Activated CD4-positive, alpha-beta memory T cell treated with anti-CD3 and anti-CD28 coated beads for 36 hours (primary cell): ENCODE results near the gene GRIK3. TPM values are rescaled to one million over a fixed set of nuclear protein-coding genes. Genes with fewer than 3 reads are reported as not detected.

Source experiments
- CTCF ChIA-PET: fragments of 350-600 bp; sonication (Branson Sonifier 250); formaldehyde crosslinking; loops from one replicate; lab custom pipeline; 2021; ENCODE audit warnings: antibody characterized with exemption, inconsistent platforms; lab: Charles Lee
- POLR2A ChIA-PET: fragments of 350-600 bp; sonication (Branson Sonifier 250); formaldehyde crosslinking; loops from one replicate; lab custom pipeline; 2021; ENCODE audit warnings: antibody characterized with exemption; lab: Charles Lee
- DNase-seq: peaks from one replicate; pipeline ENCODE4 v3.0.0-alpha.2; 2020
- H3K27ac Mint-ChIP-seq: one replicate; pipeline ENCODE4 v1.8.0; 2021; ENCODE audit warnings: mixed read lengths
- H3K27me3 Mint-ChIP-seq: one replicate; pipeline ENCODE4 v1.8.0; 2021; ENCODE audit warnings: mixed read lengths
- H3K36me3 Mint-ChIP-seq: one replicate; pipeline ENCODE4 v1.8.0; 2021; ENCODE audit warnings: mixed read lengths
- H3K4me1 Mint-ChIP-seq: one replicate; pipeline ENCODE4 v1.8.0; 2021; ENCODE audit warnings: low read depth, mixed read lengths
- H3K4me3 Mint-ChIP-seq: one replicate; pipeline ENCODE4 v1.8.0; 2021; ENCODE audit warnings: mild to moderate bottlenecking, mixed read lengths
- H3K9me3 Mint-ChIP-seq: one replicate; pipeline ENCODE4 v1.8.0; 2021; ENCODE audit warnings: mixed read lengths
- intact Hi-C: fragments of 100-400 bp; cut with micrococcal nuclease; formaldehyde crosslinking; loops from one replicate; pipeline ENCODE4 v1.15.1; 2023
- total RNA-seq, 2 experiments: library from RNA; stranded (reverse); gene quantifications; one replicate each; pipeline ENCODE4 v1.2.3, GENCODE V29; 2021

GRIK3 gene
- total RNA-seq, 2 experiments from 2014 or later: not detected

- no peak overlapping the region for H3K27ac Mint-ChIP-seq
- peaks cover 6% of the 10 kb centered on the region for H3K27me3 Mint-ChIP-seq
- no peak for DNase-seq
- no peaks in the 10 kb centered on the region for H3K36me3 Mint-ChIP-seq
- intact Hi-C loops: no loop called here
- ChIA-PET CTCF (no interaction called here), POLR2A (no interaction called here)
- H3K4me3 Mint-ChIP-seq: no peak overlapping the region
- H3K9me3 Mint-ChIP-seq: no peaks in the 10 kb centered on the region
- H3K4me1 Mint-ChIP-seq: no peaks in the 10 kb centered on the region
Measured at GRCh38 chr1:36947384-36947783, 86.9 kb downstream of the GRIK3 start.

- no peak overlapping the region for H3K27ac Mint-ChIP-seq
- POLR2A ChIA-PET: no interaction called here
- H3K4me1 Mint-ChIP-seq: no peaks in the 10 kb centered on the region
- DNase-seq: no peak
- H3K36me3 Mint-ChIP-seq: no peaks in the 10 kb centered on the region
- H3K27me3 Mint-ChIP-seq: peaks cover 7% of the 10 kb centered on the region
- no peaks in the 10 kb centered on the region for H3K9me3 Mint-ChIP-seq
- intact Hi-C loops: no loop called here
- CTCF ChIA-PET: interaction anchor here (1.6 kb wide), 1 partner anchor 81 kb away, joined by 4 read pairs; no protein-coding TSS in a partner anchor
- H3K4me3 Mint-ChIP-seq: no peak overlapping the region
Measured at GRCh38 chr1:36944883-36945282, 89.4 kb downstream of the GRIK3 start.

- H3K4me1 Mint-ChIP-seq: no peaks in the 10 kb centered on the region
- no peak for DNase-seq
- ChIA-PET POLR2A (no interaction called here), CTCF (no interaction called here)
- H3K36me3 Mint-ChIP-seq: no peaks in the 10 kb centered on the region
- no peaks in the 10 kb centered on the region for H3K9me3 Mint-ChIP-seq
- no peak overlapping the region for H3K4me3 Mint-ChIP-seq
- peaks cover 8% of the 10 kb centered on the region for H3K27me3 Mint-ChIP-seq
- intact Hi-C loops: no loop called here
- H3K27ac Mint-ChIP-seq: no peak overlapping the region
Measured at GRCh38 chr1:36942148-36942547, 92.2 kb downstream of the GRIK3 start.

GRCh38 chr1:36941316-36941978, 92.9 kb downstream of the GRIK3 start:
- Mint-ChIP-seq H3K4me1 (no peaks in the 10 kb centered on the region), H3K27ac (no peak overlapping the region), H3K4me3 (no peak overlapping the region), H3K9me3 (no peaks in the 10 kb centered on the region), H3K27me3 (peaks cover 8% of the 10 kb centered on the region), H3K36me3 (no peaks in the 10 kb centered on the region)
- ChIA-PET CTCF (no interaction called here), POLR2A (no interaction called here)
- intact Hi-C loops: no loop called here
- no peak for DNase-seq

GRCh38 chr1:36938819-36939218, 95.5 kb downstream of the GRIK3 start:
- intact Hi-C loops: no loop called here
- Mint-ChIP-seq H3K27me3 (peaks cover 7% of the 10 kb centered on the region), H3K4me3 (no peak overlapping the region), H3K4me1 (no peaks in the 10 kb centered on the region), H3K9me3 (no peaks in the 10 kb centered on the region), H3K36me3 (no peaks in the 10 kb centered on the region), H3K27ac (no peak overlapping the region)
- POLR2A ChIA-PET: no interaction called here
- no peak for DNase-seq
- CTCF ChIA-PET: no interaction called here

- ChIA-PET CTCF (no interaction called here), POLR2A (no interaction called here)
- Mint-ChIP-seq H3K27me3 (peaks cover 7% of the 10 kb centered on the region), H3K27ac (no peak overlapping the region), H3K9me3 (no peaks in the 10 kb centered on the region), H3K36me3 (no peaks in the 10 kb centered on the region), H3K4me3 (no peak overlapping the region), H3K4me1 (no peaks in the 10 kb centered on the region)
- no peak for DNase-seq
- intact Hi-C loops: no loop called here
Measured at GRCh38 chr1:36937371-36937770, 96.9 kb downstream of the GRIK3 start.

- H3K4me3 Mint-ChIP-seq: no peak overlapping the region
- no peak for DNase-seq
- no peak overlapping the region for H3K27ac Mint-ChIP-seq
- ChIA-PET CTCF (no interaction called here), POLR2A (no interaction called here)
- no peaks in the 10 kb centered on the region for H3K36me3 Mint-ChIP-seq
- H3K4me1 Mint-ChIP-seq: no peaks in the 10 kb centered on the region
- intact Hi-C loops: no loop called here
- H3K9me3 Mint-ChIP-seq: no peaks in the 10 kb centered on the region
- H3K27me3 Mint-ChIP-seq: peaks cover 3% of the 10 kb centered on the region
Measured at GRCh38 chr1:36934061-36934460, 100.3 kb downstream of the GRIK3 start.

GRCh38 chr1:36927826-36928225, 106.5 kb downstream of the GRIK3 start:
- ChIA-PET POLR2A (no interaction called here), CTCF (no interaction called here)
- DNase-seq: no peak
- H3K4me1 Mint-ChIP-seq: no peaks in the 10 kb centered on the region
- H3K36me3 Mint-ChIP-seq: no peaks in the 10 kb centered on the region
- no peak overlapping the region for H3K4me3 Mint-ChIP-seq
- H3K27ac Mint-ChIP-seq: no peak overlapping the region
- intact Hi-C loops: no loop called here
- no peaks in the 10 kb centered on the region for H3K9me3 Mint-ChIP-seq
- peaks cover 10% of the 10 kb centered on the region for H3K27me3 Mint-ChIP-seq

- ChIA-PET POLR2A (no interaction called here), CTCF (no interaction called here)
- H3K4me1 Mint-ChIP-seq: no peaks in the 10 kb centered on the region
- intact Hi-C loops: no loop called here
- no peak overlapping the region for H3K27ac Mint-ChIP-seq
- H3K4me3 Mint-ChIP-seq: no peak overlapping the region
- H3K36me3 Mint-ChIP-seq: no peaks in the 10 kb centered on the region
- H3K27me3 Mint-ChIP-seq: peaks cover 18% of the 10 kb centered on the region
- DNase-seq: no peak
- H3K9me3 Mint-ChIP-seq: no peaks in the 10 kb centered on the region
Measured at GRCh38 chr1:36925251-36925650, 109.1 kb downstream of the GRIK3 start.

- H3K4me1 Mint-ChIP-seq: no peaks in the 10 kb centered on the region
- intact Hi-C loops: no loop called here
- POLR2A ChIA-PET: no interaction called here
- CTCF ChIA-PET: no interaction called here
- H3K27me3 Mint-ChIP-seq: peaks cover 18% of the 10 kb centered on the region
- no peaks in the 10 kb centered on the region for H3K36me3 Mint-ChIP-seq
- no peak overlapping the region for H3K4me3 Mint-ChIP-seq
- DNase-seq: peak; percentile 51
- no peaks in the 10 kb centered on the region for H3K9me3 Mint-ChIP-seq
- no peak overlapping the region for H3K27ac Mint-ChIP-seq
Measured at GRCh38 chr1:36924282-36924811, 110.0 kb downstream of the GRIK3 start.

GRCh38 chr1:36922593-36923426, 111.5 kb downstream of the GRIK3 start:
- Mint-ChIP-seq H3K27ac (no peak overlapping the region), H3K36me3 (no peaks in the 10 kb centered on the region), H3K9me3 (no peaks in the 10 kb centered on the region), H3K4me3 (no peak overlapping the region), H3K27me3 (peaks cover 14% of the 10 kb centered on the region), H3K4me1 (no peaks in the 10 kb centered on the region)
- no peak for DNase-seq
- ChIA-PET CTCF (no interaction called here), POLR2A (no interaction called here)
- intact Hi-C loops: no loop called here

GRCh38 chr1:36922071-36922470, 112.2 kb downstream of the GRIK3 start:
- Mint-ChIP-seq H3K4me1 (no peaks in the 10 kb centered on the region), H3K4me3 (no peak overlapping the region), H3K27ac (no peak overlapping the region), H3K36me3 (no peaks in the 10 kb centered on the region), H3K27me3 (peaks cover 16% of the 10 kb centered on the region), H3K9me3 (no peaks in the 10 kb centered on the region)
- intact Hi-C loops: no loop called here
- ChIA-PET POLR2A (no interaction called here), CTCF (no interaction called here)
- DNase-seq: no peak
